ENCODE results near the gene APBA1. TPM values are rescaled to one million over a fixed set of nuclear protein-coding genes. Genes with fewer than 3 reads are reported as not detected.
A peak's percentile ranks its signal among the peaks of the same experiment; 100 is the strongest.

APBA1 gene
- total RNA-seq, 1 donor from 2014 or later = 3.4 TPM

GRCh38 chr9:69453746-69454145 is 218.4 kb downstream of the APBA1 start:
- H4K20me1 ChIP-seq (ENCODE audit: low read depth) = no peaks in the 10 kb centered on the region
- H3K4me2 ChIP-seq = no peak overlapping the region
- no peak overlapping the region for H3K4me3 ChIP-seq
- H3K27me3 ChIP-seq = no peaks in the 10 kb centered on the region
- H3K9me3 ChIP-seq (ENCODE audit: low read depth) = no peaks in the 10 kb centered on the region
- peaks cover 13% of the 10 kb centered on the region for H3K4me1 ChIP-seq
- peaks cover 34% of the 10 kb centered on the region for H3K4me1 Mint-ChIP-seq
- peaks cover 7% of the 10 kb centered on the region for H3K27me3 Mint-ChIP-seq (ENCODE audit: insufficient read depth, low read depth)
- no peaks in the 10 kb centered on the region for H3F3A ChIP-seq (ENCODE audit: low read depth)
- peaks cover 4% of the 10 kb centered on the region for H3K9me3 Mint-ChIP-seq
- no peak overlapping the region for H2AFZ ChIP-seq (replicated peaks)
- H3K36me3 Mint-ChIP-seq = peaks cover 9% of the 10 kb centered on the region
- DNase-seq (ENCODE audit: low spot score) = no peak
- H3K27ac Mint-ChIP-seq = no peak overlapping the region
- H3K36me3 ChIP-seq = no peaks in the 10 kb centered on the region
- no peaks in the 10 kb centered on the region for H3K79me2 ChIP-seq (ENCODE audit: low read depth)
- H3K27ac ChIP-seq = no peak overlapping the region
- H3K9ac ChIP-seq = no peak overlapping the region
- no peak overlapping the region for H3K4me3 Mint-ChIP-seq
- TF ChIP-seq EZH2 (IDR thresholded peaks at IDR 0.05) (no peak), CTCF (IDR thresholded peaks at IDR 0.05) (no peak), EZH2phosphoT487 (IDR thresholded peaks at IDR 0.05) (no peak)

DNA sequence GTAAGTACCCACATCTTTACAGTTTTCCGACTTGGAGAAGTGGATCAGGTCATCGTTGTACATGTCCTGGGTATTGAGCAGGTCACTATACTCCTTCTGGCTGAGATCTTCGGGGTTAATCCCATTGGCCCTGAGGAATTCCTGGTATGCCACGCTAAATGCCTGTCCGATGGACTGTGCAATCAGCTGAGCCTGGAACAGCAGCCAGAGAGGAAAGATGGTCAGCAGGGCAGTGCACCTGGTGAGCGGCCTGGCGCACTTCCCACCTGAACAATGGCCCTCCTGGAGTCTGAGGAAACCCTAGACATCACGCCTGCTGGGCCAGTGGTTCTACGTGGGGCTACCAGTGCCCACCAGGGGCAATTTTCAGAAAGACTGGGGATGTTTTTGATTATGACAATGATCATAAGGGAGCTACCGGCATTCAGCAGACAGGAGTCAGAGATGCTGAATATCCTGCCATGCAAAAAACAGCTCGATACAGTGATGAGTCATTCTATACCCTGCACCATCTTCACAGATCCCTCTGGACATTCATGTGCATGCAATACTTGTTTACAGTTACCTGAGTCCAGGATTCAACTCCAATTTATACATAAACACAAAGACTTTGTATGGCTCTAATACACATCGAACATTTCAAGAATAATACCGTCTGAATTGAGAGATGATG is 219.9 kb downstream of the APBA1 start:
- Histone ChIP-seq H3K79me2 (ENCODE audit: low read depth) (no peaks in the 10 kb centered on the region), H4K20me1 (ENCODE audit: low read depth) (no peaks in the 10 kb centered on the region), H3K36me3 (no peaks in the 10 kb centered on the region), H3K9me3 (ENCODE audit: low read depth) (no peaks in the 10 kb centered on the region), H3K4me2 (peak overlapping the region; percentile 12), H3K4me3 (no peak overlapping the region), H3K27ac (no peak overlapping the region), H3K27me3 (no peaks in the 10 kb centered on the region), H3K9ac (no peak overlapping the region), H3K4me1 (peaks cover 13% of the 10 kb centered on the region), H3F3A (ENCODE audit: low read depth) (no peaks in the 10 kb centered on the region), H2AFZ (replicated peaks) (no peak overlapping the region)
- no peak for TF ChIP-seq EZH2phosphoT487 (IDR thresholded peaks at IDR 0.05)
- no peak for TF ChIP-seq CTCF (IDR thresholded peaks at IDR 0.05)
- no peak for TF ChIP-seq EZH2 (IDR thresholded peaks at IDR 0.05)
- Mint-ChIP-seq H3K4me1 (peaks cover 38% of the 10 kb centered on the region), H3K36me3 (peaks cover 11% of the 10 kb centered on the region), H3K9me3 (peaks cover 8% of the 10 kb centered on the region), H3K27me3 (ENCODE audit: insufficient read depth, low read depth) (peaks cover 11% of the 10 kb centered on the region), H3K4me3 (no peak overlapping the region), H3K27ac (no peak overlapping the region)
- DNase-seq (ENCODE audit: low spot score) = peak; percentile 81

GRCh38 chr9:69446496-69446895 is 225.7 kb downstream of the APBA1 start:
- H3K36me3 ChIP-seq = no peaks in the 10 kb centered on the region
- H4K20me1 ChIP-seq (ENCODE audit: low read depth) = no peaks in the 10 kb centered on the region
- no peak for DNase-seq (ENCODE audit: low spot score)
- H3K27ac ChIP-seq = no peak overlapping the region
- H3K4me1 ChIP-seq = peaks cover 13% of the 10 kb centered on the region
- peaks cover 49% of the 10 kb centered on the region for H3K4me1 Mint-ChIP-seq
- no peak overlapping the region for H3K4me3 ChIP-seq
- no peak overlapping the region for H3K9ac ChIP-seq
- TF ChIP-seq EZH2phosphoT487 (IDR thresholded peaks at IDR 0.05) = no peak
- TF ChIP-seq EZH2 (IDR thresholded peaks at IDR 0.05) = no peak
- no peak for TF ChIP-seq CTCF (IDR thresholded peaks at IDR 0.05)
- H3K4me3 Mint-ChIP-seq = no peak overlapping the region
- H2AFZ ChIP-seq (replicated peaks) = no peak overlapping the region
- H3K9me3 Mint-ChIP-seq = peaks cover 8% of the 10 kb centered on the region
- H3K4me2 ChIP-seq = no peak overlapping the region
- no peaks in the 10 kb centered on the region for H3K9me3 ChIP-seq (ENCODE audit: low read depth)
- no peaks in the 10 kb centered on the region for H3K27me3 ChIP-seq
- H3K79me2 ChIP-seq (ENCODE audit: low read depth) = no peaks in the 10 kb centered on the region
- peaks cover 15% of the 10 kb centered on the region for H3K27me3 Mint-ChIP-seq (ENCODE audit: insufficient read depth, low read depth)
- no peak overlapping the region for H3K27ac Mint-ChIP-seq
- H3F3A ChIP-seq (ENCODE audit: low read depth) = no peaks in the 10 kb centered on the region
- peaks cover 7% of the 10 kb centered on the region for H3K36me3 Mint-ChIP-seq

Measured in neural progenitor cell (in vitro differentiated cells).